NCI-H128 (cell line): ENCODE data around the gene JARID2.

ENCODE experiments used
- DNase-seq: peaks from one replicate; lab custom pipeline; 2025; ENCODE audit not compliant: unreplicated experiment; lab: John Stamatoyannopoulos, UW

JARID2 gene

GRCh38 chr6:15264412-15264811, 18.5 kb downstream of the JARID2 start:
- no peak for DNase-seq

- no peak for DNase-seq
Observed at GRCh38 chr6:15264902-15265761, 19.3 kb downstream of the JARID2 start.

- no peak for DNase-seq
Observed at GRCh38 chr6:15265787-15266186, 19.9 kb downstream of the JARID2 start.

GRCh38 chr6:15266423-15266996, 20.6 kb downstream of the JARID2 start:
- no peak for DNase-seq

- no peak for DNase-seq
Observed at GRCh38 chr6:15267221-15267620, 21.4 kb downstream of the JARID2 start.

- no peak for DNase-seq
Observed at GRCh38 chr6:15268137-15268908, 22.5 kb downstream of the JARID2 start.

GRCh38 chr6:15269011-15269410, 23.1 kb downstream of the JARID2 start:
- no peak for DNase-seq

- DNase-seq: no peak
Observed at GRCh38 chr6:15269619-15270018, 23.8 kb downstream of the JARID2 start.

GRCh38 chr6:15270402-15270801, 24.5 kb downstream of the JARID2 start:
- DNase-seq: no peak

GRCh38 chr6:15272562-15272961, 26.7 kb downstream of the JARID2 start:
- no peak for DNase-seq

- DNase-seq: no peak
Observed at GRCh38 chr6:15274692-15275387, 29.0 kb downstream of the JARID2 start.

- DNase-seq: no peak
Observed at GRCh38 chr6:15276036-15276985, 30.4 kb downstream of the JARID2 start.

- no peak for DNase-seq
Observed at GRCh38 chr6:15279047-15279661, 33.3 kb downstream of the JARID2 start.

- no peak for DNase-seq
Observed at GRCh38 chr6:15280028-15280427, 34.2 kb downstream of the JARID2 start.

- no peak for DNase-seq
Observed at GRCh38 chr6:15280961-15281360, 35.1 kb downstream of the JARID2 start.

GRCh38 chr6:15282334-15282733, 36.5 kb downstream of the JARID2 start:
- no peak for DNase-seq

- no peak for DNase-seq
Observed at GRCh38 chr6:15283986-15284361, 38.1 kb downstream of the JARID2 start.

- DNase-seq: no peak
Observed at GRCh38 chr6:15284743-15285142, 38.9 kb downstream of the JARID2 start.

GRCh38 chr6:15285682-15286294, 39.9 kb downstream of the JARID2 start:
- DNase-seq: no peak
